ENCODE results near the gene CCRL2. TPM values are rescaled to one million over a fixed set of nuclear protein-coding genes. Genes with fewer than 3 reads are reported as not detected.

CCRL2 gene
- total RNA-seq, 6 experiments from 2014 or later: 0.12 to 0.21 TPM; not detected in 4

DNA sequence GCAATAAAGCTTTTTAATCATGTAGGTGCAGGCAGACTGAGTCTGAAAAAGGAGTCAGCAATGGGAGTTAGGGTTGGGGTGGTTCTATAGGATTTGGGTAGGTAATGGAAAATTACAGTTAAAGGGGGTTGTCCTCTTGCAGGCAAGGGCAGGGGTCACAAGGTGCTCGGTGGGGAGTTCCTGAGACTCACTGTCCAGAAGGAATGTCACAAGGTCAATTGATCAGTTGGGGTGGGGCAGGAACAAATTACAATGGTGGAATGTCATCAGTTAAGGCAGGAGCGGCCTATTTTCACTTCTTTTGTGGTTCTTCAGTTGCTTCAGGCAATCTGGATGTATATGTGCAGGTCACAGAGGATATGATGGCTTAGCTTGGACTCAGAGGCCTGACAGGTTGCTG is 14.0 kb upstream of the CCRL2 start:
- Mint-ChIP-seq H3K27me3 (ENCODE audit: insufficient read depth) (peaks cover 18% of the 10 kb centered on the region), H3K27ac (no peak overlapping the region), H3K4me1 (ENCODE audit: low read depth) (peaks cover 9% of the 10 kb centered on the region)

DNA sequence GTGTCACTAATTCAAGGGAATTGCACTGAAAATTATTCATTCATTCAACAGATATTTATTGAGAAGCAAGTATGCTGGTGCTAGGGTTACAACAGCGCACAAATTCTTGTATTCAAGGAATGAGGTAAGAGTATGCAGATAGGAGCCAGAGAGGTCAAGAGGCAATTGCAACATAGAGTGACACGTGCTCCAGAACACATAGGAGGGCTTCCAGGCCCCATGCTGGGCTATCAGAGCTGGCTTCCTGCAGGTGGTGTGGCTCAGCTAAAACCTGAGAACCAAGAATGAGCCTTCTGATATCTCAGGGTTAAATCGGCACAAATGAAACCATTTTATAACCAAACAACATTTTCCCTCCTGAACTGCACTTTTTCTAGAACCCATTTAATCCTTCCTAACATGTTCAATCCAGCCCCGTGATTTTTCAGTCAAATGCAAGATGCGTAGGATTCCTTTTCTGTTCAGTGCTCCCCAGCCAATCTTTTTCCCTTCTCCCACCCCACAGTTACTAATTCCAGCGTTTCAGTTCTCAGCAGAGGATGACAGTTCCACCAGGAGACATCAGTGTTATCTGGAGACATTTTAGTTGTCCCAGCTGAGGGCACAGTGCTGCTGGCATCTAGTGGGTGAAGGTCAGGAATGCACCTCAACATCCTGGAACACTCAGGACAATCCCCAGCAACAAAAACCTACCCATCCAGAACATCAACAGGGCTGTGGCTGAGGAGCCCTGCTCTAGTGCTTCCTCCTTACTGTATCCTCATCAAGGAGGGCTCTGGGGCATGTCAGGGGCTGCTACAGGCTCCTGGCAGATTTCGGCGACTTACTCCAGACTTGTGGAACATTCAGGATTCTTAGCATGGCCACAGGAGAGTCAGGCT is 13.3 kb upstream of the CCRL2 start:
- DNase-seq: no peak
- Mint-ChIP-seq H3K4me1 (ENCODE audit: low read depth) (peaks cover 9% of the 10 kb centered on the region), H3K4me3 (no peak overlapping the region), H3K9me3 (no peaks in the 10 kb centered on the region), H3K27me3 (ENCODE audit: insufficient read depth) (peaks cover 20% of the 10 kb centered on the region), H3K36me3 (ENCODE audit: low read depth) (no peaks in the 10 kb centered on the region), H3K27ac (no peak overlapping the region)
- TF ChIP-seq, protein P1, sequence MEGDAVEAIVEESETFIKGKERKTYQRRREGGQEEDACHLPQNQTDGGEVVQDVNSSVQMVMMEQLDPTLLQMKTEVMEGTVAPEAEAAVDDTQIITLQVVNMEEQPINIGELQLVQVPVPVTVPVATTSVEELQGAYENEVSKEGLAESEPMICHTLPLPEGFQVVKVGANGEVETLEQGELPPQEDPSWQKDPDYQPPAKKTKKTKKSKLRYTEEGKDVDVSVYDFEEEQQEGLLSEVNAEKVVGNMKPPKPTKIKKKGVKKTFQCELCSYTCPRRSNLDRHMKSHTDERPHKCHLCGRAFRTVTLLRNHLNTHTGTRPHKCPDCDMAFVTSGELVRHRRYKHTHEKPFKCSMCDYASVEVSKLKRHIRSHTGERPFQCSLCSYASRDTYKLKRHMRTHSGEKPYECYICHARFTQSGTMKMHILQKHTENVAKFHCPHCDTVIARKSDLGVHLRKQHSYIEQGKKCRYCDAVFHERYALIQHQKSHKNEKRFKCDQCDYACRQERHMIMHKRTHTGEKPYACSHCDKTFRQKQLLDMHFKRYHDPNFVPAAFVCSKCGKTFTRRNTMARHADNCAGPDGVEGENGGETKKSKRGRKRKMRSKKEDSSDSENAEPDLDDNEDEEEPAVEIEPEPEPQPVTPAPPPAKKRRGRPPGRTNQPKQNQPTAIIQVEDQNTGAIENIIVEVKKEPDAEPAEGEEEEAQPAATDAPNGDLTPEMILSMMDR (IDR thresholded peaks at IDR 0.05): no peak

More for the DNA sequence above, 14.0 kb upstream of the CCRL2 start:
- DNase-seq: no peak
- Mint-ChIP-seq H3K4me3 (no peak overlapping the region), H3K9me3 (no peaks in the 10 kb centered on the region), H3K36me3 (ENCODE audit: low read depth) (no peaks in the 10 kb centered on the region)
- TF ChIP-seq, protein P1 (IDR thresholded peaks at IDR 0.05): no peak

DNA sequence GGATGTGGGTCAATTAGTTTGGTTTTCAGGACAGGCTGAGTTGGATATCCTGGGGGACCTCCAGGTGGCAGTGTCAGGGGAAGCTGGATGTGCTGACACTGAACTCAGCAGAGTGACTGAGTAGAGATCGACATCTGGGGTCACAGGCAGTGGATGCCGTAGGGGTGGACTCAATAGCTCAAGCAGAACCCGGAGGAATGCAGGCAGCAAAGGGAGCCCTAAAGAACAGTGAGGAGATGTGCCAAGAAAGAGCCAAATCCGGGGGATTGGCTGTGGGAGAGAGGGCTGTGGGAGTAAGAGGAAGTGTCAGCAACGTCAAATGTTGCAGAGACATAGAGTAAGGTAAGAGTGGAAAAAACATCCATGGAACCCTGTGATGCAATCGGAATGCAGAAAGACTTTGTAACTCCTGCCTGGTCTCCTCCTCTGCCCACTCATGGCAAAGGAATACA is 11.8 kb upstream of the CCRL2 start:
- TF ChIP-seq, protein P1 (IDR thresholded peaks at IDR 0.05): no peak; the same call in 1 of the 2 replicates
- Mint-ChIP-seq H3K4me1 (ENCODE audit: low read depth) (peaks cover 9% of the 10 kb centered on the region), H3K4me3 (no peak overlapping the region), H3K36me3 (ENCODE audit: low read depth) (no peaks in the 10 kb centered on the region), H3K9me3 (no peaks in the 10 kb centered on the region), H3K27me3 (ENCODE audit: insufficient read depth) (peaks cover 20% of the 10 kb centered on the region), H3K27ac (no peak overlapping the region)
- DNase-seq: no peak

DNA sequence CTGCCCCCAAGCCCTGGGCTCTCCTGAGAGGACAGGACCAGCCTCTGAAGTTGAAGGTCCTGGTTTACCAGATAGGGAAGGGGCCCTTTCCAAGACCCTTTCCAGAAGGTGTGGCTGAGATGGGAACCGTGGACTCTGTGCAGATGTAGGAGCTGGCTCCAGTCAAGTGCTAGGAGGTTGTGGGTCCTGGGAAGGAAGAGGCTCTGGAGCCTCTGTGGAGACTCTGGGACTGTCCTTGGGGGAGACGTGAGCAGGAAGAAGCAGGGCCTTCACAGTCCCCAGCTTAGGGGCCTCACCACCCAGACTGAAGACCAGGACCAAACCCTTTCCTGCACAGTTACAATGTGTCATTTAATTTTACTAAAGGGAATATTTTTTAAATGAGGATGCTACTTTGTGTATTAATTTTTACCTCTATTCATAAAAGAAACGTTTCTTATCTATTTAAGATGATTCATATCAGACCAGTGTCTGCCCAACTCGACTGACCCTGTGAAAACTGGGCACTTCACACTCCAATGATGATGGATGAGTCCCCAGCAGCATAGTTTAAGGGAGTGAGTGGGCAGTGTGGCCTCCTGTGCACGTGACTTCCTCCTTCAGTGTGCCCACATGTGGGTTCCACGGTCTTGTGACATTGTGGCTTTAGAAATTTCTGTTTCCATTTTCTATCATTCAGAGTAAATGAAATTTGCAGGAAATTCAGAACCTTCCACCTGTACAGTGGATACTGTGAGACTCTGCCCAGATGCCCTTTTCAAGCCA is 11.1 kb upstream of the CCRL2 start:
- no peaks in the 10 kb centered on the region for H3K36me3 Mint-ChIP-seq (ENCODE audit: low read depth)
- H3K9me3 Mint-ChIP-seq: no peaks in the 10 kb centered on the region
- H3K27me3 Mint-ChIP-seq (ENCODE audit: insufficient read depth): peaks cover 20% of the 10 kb centered on the region
- no peak overlapping the region for H3K4me3 Mint-ChIP-seq
- no peak for DNase-seq
- H3K27ac Mint-ChIP-seq: no peak overlapping the region
- peaks cover 9% of the 10 kb centered on the region for H3K4me1 Mint-ChIP-seq (ENCODE audit: low read depth)
- TF ChIP-seq, protein P1 (IDR thresholded peaks at IDR 0.05): no peak

DNA sequence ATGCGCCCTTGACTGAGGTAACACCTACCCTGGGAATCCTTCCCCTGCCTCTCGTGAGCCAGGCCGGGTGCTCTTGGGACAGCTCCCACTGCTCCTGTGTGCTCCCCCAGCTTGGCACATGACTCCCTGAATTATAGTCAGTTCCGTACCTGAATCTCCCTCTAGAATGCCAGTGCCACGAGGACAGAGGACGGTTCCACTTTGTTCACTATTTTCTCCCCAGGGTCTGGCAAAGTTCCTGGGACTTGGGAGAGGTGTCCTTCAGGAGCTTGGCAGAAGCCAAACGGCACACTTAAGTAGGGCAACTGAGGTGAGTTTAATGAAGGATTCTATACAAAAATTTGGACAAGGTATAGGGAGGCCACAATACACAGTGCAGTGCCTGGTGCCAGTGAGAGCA is 9.9 kb upstream of the CCRL2 start:
- no peaks in the 10 kb centered on the region for H3K9me3 Mint-ChIP-seq
- DNase-seq: no peak
- H3K27me3 Mint-ChIP-seq (ENCODE audit: insufficient read depth): peaks cover 20% of the 10 kb centered on the region
- H3K4me1 Mint-ChIP-seq (ENCODE audit: low read depth): peaks cover 9% of the 10 kb centered on the region
- TF ChIP-seq, protein P1 (IDR thresholded peaks at IDR 0.05): no peak
- no peak overlapping the region for H3K27ac Mint-ChIP-seq
- H3K4me3 Mint-ChIP-seq: no peak overlapping the region
- no peaks in the 10 kb centered on the region for H3K36me3 Mint-ChIP-seq (ENCODE audit: low read depth)
